Fibroblast of lung (primary cell): ENCODE data around the gene NLGN1.

Experiments used
- EZH2 ChIP-seq: IDR thresholded peaks from 2 replicates; pipeline ENCODE4 v1.5.1; 2012; ENCODE audit warnings: low read length, control low read depth, mild to moderate bottlenecking; ENCODE audit errors: missing control alignments
- TF ChIP-seq, protein P1 (sequence below), 2 donors: IDR thresholded peaks in 1 of 2; conservative IDR thresholded peaks in 1 of 2; 1 replicate in 1 of 2; 2 replicates in 1 of 2; pipeline ENCODE4 v1.5.1; 2011 to 2012; ENCODE audit warnings: low read length in 2 of 2, control low read depth in 1 of 2, inconsistent platforms in 1 of 2, low read depth in 1 of 2, mild to moderate bottlenecking in 1 of 2

DNA sequence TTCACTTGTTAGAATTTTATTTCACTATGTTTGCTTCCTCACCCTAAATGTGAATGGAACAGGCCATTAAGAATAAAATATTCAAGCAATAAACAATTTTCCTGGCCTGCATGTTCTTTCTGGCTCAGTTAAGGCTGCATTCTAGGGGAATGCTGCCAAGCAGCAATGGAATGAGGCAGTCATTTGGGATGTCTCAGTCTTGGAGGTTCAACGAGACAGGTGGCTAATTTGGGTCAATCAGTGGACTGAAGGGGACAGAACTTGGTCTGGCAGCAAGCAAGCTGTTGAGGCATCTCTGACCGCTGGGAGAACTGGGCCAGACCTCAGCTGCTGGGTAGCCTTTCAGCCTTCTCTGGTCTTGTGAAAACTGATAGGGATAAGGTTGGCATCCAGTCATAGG is 241.6 kb downstream of the NLGN1 start:
- TF ChIP-seq, protein P1, sequence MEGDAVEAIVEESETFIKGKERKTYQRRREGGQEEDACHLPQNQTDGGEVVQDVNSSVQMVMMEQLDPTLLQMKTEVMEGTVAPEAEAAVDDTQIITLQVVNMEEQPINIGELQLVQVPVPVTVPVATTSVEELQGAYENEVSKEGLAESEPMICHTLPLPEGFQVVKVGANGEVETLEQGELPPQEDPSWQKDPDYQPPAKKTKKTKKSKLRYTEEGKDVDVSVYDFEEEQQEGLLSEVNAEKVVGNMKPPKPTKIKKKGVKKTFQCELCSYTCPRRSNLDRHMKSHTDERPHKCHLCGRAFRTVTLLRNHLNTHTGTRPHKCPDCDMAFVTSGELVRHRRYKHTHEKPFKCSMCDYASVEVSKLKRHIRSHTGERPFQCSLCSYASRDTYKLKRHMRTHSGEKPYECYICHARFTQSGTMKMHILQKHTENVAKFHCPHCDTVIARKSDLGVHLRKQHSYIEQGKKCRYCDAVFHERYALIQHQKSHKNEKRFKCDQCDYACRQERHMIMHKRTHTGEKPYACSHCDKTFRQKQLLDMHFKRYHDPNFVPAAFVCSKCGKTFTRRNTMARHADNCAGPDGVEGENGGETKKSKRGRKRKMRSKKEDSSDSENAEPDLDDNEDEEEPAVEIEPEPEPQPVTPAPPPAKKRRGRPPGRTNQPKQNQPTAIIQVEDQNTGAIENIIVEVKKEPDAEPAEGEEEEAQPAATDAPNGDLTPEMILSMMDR (conservative IDR thresholded peaks at IDR 0.05 in 1 of 2, IDR thresholded peaks at IDR 0.05 in 1 of 2; ENCODE audit: low read depth in 1 of 2, low read length in 2 of 2), result no peak
- TF ChIP-seq EZH2, result no peak
